Ecto neural progenitor cell (in vitro differentiated cells): ENCODE results near the gene HYAL2.
A peak's percentile ranks its signal among the peaks of the same experiment; 100 is the strongest.
"Not testable (repeated sequence)": the region's sequence is repeated elsewhere in the genome, so short reads cannot be mapped to it uniquely, and the experiment has no call there.

ENCODE experiments used
- DNase-seq: peaks from one replicate; pipeline ENCODE4 v3.0.0-alpha.2; 2018; ENCODE audit warnings: low spot score

The HYAL2 gene

DNA sequence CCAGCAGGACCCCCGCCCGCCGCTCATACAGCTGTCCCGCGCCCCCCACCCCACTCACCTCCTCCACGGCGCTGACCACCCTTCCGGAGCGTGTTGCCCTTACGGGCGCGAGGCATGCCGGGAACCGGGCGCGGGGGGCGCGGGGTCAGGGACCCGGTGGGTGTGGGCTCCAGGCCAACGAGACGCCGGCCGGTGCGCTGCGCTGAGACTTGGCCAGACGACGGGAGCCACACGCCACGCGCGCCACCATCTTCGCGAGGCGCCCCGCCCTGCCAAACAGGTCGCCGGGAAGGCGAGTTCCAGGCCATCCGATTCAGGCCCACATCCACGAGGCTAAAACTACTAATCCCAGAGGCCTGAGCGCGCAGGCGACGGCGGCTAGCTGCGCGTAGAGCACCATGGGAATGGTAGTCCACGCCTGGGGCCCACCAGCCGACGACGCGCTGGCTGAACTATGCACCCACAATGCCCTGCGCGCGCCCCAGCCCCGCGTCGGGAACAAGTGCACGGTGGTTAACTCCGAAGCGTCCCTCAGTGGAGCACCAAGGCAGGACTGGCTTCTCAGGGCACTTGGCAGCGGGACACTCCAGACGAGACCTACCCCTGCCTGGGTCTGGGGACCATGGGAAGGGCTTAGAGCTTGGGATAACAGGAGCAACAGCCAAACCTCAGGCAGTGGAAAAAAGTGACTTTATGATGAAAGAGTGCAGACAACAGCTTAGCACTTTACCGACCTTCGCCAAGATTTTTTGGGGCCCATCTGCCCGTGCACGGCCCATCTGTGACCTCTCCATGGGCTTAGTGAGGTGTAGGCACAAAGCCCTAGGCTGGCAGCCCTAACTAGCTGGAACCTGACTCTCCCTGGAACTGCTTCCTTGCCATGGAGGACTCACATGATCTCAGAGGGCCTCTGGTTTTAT is 30.1 kb downstream of the HYAL2 start, which contains the start of gene IFRD2:
TSS of gene IFRD2 (minus strand) at position 271 of the 920 bp plus-strand sequence. CDS start at position 116, 155 bp downstream.
- DNase-seq, result peak; percentile 97

DNA sequence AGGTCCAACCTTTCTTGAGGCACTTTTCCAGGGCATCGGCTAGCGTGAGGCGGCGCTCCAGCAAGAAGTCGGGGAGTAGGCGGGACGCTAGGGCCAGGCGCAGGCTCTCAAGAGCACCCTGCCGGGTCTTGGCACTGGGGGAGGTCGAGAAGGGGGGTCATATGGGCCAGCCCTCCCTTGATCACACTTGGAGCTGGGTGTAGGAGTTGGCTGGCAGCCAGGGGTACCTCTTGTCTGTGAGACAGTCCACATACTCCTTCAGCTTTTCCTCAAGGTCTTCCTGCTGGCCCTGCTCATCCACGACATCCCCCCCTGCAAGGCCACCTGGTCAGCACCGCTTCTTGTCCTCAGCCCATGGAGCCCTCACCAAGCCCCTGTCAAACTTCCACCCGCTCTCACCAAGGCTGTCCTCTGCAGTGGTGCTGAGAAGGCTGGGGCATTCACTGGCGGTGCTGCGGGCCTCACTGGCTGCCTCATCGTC is 32.3 kb downstream of the HYAL2 start:
- peak; percentile 44 for DNase-seq

DNA sequence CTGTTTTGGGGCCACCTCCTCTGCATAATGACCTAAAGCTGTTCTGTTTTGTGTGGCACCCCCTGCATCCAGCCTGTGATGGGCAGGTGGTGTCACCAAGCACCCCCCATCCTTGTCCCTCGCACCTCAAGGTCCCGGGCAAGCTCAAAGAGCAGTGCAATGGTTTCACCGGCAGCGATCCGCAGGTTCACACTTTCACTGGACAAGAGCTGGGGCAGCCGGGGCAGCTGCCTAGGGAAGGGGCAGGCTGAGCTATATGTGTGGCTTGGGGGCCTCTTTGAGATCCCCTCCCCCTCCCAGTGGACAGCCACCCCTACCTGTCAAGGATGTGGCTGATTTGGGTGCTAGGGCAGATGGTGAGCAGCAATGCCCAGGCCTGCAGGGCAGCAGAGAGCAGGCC is 33.4 kb downstream of the HYAL2 start:
- DNase-seq, result no peak

DNA sequence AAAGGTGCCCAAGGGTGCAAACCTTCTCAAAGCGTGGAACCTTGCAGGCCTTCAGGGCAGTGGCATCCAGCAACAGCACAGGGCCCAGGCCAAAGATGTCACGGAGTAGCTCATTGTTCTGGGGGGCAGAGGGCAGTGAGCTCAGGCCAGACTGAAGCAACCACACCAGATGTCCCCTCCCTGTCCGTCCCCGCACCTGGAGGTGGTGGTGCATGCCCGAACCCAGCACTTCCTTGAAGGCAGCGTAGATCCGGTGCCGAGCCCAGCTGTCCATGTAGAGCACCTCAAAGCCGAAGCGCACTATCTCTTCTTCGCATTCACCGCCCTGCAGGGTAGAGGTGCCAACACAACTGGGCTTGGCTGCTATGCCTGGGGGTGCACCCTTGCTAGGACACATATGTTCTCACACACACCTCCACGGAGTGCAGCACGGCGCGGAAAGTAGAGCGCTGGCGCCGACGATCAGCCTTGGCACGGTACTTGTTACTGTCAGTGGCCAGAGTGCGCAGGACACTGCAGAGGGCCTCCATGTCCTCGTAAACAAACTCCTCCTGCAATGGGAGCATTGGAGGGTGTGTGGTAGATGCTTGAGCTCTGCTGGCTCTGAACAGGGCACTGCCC is 34.0 kb downstream of the HYAL2 start:
- peak; percentile 18 for DNase-seq

DNA sequence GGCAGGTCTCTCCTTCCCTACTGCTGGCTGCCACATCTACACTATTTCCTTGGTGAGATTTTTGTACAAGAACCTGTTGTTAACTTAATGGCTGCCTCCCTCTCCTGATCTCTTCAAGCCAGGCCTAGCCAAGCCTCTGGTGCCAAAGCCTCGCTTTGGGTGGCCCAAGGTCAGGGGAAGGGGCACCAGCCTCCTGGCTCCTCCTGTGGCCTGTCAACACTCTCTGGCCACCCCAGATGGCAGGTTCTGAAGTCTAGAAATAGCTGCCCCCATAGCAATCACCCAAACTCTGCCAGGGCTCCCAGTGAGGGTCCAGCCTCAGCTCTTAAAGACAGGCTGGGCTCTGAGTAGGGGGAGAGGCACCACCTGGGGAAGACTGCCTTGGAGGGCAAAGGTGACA is 35.3 kb downstream of the HYAL2 start:
- DNase-seq, result peak; percentile 23

DNA sequence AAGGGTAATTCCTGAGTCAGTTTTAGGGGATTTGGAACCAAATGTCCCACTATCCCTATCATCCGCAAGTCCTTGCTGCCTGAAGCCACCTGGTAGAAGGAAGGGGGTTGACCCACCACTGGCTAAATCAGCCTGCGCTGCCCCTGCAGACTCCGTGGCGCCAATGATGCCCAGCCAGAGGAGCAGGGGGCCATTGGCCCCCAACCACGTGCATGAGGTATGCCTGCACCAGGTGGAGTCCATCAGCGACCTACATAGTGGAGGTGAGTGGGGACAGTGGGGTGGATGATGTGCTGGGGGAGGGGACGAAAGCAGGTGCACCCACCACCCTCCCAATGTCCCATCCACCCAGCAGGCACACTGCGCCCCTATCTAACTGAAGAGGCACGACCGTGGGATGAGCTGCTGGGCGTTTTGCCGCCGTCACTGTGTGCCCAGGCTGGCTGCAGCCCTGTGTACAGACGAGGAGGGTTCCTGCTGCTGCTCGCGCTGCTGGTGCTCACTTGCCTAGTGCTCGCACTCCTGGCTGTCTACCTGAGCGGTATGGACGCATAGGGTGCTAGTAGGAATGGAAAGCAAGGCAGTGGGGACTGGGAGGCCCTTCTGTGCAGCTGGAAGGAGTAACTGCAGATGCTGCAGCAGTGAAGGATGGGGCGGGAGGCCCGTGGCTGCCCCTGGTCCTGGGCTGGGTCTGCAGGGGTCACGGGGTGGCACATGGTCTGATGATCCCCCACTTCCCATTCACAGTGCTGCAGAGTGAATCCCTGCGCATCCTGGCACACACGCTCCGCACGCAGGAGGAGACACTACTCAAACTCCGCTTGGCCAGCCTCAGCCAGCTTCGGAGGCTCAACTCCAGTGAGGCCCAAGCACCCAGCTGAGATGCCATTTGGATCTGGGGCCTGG is 36.0 kb downstream of the HYAL2 start:
- peak; percentile 29 for DNase-seq

DNA sequence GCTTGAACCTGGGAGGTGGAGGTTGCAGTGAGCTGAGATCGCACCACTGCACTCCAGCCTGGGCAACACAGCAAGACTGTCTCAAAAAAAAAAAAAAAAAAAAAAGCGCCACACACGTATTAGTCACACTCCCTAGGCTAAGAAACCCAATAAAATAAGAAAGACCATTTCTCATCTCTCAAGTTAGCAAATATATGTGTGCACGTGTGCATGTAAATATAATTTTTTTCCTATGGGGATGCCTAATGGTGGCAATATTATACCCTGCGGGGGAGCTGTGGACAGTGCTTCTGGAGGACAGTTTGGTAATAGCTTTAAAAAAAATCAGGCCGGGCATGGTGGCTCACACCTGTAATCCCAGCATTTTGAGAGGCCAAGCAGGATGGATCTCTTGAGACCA is 38.4 kb downstream of the HYAL2 start:
- not testable (repeated sequence) for DNase-seq

DNA sequence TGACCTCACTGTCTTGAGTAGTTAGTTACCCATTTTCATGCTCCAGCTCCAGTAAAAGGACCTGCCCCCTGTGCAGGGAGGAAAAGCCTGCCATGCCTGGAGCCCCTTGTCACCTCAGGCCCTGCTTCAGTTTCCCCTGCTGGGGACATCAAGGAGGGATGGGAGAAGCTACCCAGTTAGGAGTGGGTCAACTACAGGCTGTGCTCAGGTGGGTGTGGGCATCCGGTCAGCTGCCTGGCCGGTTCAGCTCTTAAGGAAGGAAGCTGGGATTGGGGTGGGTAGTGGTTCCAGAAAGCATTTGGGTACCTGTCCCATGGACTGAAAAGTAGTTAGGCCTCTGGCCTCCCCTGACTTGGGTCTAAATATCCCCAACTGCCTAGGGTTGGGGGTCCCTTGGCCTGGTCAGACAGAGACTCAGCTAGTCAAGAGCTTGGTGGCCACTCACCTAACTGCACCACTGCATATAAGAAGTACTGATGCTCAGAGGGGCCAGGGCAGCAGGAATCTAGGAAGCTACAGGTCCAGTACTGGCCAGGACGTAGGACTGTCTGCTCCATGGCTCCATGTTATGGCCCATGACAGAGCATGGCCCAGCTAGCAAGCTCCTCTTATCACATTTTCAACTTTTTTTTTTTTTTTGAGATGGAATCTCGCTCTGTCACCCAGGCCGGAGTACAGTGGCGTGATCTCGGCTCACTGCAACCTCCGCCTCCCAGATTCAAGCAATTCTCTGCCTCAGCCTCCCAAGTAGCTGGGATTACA is 43.1 kb downstream of the HYAL2 start:
- DNase-seq, result no peak

DNA sequence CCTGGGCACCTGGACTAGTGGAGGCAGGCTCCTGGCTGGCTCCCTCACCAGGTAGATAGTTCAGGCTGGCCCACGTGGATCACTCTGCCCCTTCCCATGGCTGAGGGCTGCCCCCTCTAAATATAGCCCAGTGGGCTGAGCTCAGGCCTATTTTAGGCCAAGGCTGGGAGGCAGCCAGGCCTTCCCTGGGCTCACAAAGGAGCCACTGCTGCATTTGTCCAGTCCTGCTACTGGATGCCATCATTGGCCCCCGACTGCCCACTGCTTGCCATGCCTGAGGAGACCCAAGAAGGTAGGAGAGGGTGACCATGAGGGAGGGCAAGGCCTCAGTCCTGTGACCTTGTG is 43.7 kb downstream of the HYAL2 start, which contains the start of gene LSMEM2:
TSS of gene LSMEM2 (plus strand) at position 208 of the 345 bp plus-strand sequence. CDS start at position 235, 27 bp downstream.
- no peak for DNase-seq

DNA sequence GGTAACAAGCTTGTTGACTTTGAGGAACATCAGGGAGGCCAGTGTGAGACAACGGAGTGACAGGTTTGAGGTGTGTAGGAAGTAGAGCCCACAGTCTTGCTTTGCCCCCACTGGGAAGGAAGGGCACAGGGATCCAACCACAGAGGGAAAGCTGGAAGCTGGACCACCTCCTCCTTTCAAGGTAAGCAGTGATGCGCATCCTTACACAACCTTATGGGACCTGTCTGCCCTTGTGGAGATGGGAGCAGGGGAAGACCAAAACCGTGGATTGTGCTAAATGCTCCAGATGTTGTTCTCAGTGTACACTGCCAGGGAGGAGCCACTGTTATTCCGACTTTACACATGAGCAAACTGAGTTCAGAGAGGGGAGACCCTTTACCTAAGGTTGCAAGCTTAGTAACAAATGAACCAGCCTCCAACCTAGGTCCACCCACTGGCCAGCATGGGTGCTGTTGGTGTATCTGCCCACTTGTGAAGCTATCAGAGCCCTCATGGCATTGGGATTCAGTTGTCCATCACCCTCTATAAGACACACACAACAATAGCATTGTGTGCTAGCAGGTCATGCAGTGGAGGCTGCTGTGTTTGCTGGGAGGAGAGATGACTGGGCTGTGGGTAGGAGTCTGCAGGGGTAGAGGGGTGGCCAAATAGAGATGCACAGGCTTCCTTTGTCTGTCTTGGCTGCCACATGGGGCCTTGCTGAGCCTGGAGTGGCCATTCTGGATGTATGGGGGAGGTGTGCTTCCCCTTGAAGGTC is 44.2 kb downstream of the HYAL2 start:
- DNase-seq, result no peak

DNA sequence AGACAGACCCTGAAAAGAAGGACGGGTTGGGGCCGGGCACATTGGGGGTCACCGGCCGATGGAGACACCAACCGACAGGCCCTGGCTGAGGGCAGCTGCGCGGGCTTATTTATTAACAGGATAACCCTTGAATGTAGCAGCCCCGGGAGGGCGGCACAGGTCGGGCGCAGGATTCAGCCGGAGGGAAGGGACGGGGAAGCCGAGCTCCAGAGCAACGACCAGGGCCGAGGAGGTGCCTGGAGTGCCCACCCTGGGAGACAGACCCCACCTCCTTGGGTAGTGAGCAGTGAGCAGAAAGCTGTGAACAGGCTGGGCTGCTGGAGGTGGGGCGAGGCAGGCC is 45.8 kb downstream of the HYAL2 start:
- DNase-seq, result no peak

DNA sequence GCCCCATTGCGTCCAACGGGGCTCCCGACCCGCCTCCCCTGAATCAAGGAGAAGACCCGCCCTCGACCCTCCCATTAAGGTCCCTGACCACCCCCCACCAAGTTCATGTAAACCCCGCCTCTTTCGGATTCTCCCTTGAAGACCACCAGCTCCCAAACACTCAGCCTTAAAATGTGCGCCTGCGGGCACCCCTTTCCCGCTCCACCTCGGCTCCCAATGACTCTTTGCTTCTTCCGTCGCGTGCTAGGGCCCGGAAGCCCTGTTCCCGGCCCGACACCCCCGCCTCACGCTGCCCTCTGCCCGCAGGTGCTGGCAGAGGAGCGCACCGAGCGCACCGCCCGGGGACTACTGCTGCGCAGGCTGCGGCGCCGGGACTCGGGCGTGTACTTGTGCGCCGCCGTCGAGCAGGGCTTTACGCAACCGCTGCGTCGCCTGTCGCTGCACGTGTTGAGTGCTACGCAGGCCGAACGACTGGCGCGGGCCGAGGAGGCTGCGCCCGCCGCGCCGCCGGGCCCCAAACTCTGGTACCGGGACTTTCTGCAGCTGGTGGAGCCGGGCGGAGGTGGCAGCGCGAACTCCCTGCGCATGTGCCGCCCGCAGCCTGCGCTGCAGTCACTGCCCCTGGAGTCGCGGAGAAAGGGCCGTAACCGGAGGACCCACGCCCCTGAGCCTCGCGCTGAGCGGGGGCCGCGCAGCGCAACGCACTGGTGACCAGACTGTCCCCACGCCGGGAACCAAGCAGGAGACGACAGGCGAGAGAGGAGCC is 46.4 kb downstream of the HYAL2 start:
- DNase-seq, result no peak

DNA sequence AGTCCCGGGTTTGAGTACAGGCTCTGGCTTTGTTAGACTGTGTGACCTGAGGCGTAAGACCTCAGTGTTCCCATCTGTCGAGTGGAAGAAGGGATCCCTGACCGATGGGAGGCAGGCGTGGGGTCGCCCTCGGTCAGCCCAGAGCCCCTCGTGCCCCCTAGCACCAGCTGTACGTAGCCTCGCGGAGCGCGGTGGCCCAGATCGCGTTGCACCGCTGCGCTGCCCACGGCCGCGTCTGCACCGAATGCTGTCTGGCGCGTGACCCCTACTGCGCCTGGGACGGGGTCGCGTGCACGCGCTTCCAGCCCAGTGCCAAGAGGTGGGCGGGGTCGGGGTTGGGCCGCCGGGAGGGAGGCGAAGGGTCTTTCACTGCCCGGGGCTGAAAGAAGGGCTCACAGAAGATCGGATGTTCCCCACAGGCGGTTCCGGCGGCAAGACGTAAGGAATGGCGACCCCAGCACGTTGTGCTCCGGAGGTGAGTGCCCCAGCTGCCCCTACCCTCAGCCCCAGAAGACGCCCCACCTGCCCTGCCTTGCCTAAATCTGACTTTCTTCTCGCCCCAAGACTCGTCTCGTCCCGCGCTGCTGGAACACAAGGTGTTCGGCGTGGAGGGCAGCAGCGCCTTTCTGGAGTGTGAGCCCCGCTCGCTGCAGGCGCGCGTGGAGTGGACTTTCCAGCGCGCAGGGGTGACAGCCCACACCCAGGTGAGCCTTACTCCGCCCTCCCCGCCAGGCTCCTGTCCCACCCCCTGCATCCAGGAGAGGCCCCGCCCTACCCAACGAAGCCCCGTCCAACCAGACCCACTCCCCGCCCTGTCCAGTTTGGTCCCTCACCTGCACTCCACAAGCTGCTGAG is 47.2 kb downstream of the HYAL2 start:
- no peak for DNase-seq

DNA sequence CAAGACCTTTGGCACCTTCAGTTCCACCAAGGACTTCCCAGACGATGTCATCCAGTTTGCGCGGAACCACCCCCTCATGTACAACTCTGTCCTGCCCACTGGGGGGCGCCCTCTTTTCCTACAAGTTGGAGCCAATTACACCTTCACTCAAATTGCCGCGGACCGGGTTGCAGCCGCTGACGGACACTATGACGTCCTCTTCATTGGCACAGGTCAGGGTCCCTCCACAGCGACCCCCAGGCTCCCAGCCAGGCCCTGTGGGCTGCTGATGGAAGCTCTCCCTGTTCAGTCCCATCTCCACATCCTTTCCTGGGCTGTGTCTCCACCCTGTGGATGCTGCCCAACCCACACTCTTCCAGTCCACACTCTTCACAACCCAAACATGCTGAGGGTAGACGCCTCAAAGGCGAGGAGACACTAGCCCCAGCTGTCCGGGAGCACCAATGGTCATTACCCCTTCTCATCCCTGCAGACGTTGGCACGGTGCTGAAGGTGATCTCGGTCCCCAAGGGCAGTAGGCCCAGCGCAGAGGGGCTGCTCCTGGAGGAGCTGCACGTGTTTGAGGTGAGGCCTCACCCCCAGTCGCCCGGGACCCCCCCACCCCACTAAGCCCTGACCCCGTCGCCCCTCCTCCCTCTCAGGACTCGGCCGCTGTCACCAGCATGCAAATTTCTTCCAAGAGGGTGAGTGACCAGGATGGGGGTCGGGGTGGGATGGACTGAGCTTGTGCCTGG is 48.0 kb downstream of the HYAL2 start:
- DNase-seq, result peak; percentile 84

DNA sequence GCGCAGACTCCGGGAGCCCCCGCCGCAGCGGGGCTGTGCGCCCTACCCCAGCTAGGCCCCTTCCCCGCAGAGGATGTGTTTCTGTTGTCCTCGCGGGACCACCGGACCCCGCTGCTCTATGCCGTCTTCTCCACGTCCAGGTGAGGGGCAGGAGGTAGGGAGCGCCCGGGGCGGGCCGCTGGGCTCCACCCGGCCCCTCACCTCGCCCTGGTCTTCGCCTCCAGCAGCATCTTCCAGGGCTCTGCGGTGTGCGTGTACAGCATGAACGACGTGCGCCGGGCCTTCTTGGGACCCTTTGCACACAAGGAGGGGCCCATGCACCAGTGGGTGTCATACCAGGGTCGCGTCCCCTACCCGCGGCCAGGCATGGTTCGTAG is 48.9 kb downstream of the HYAL2 start:
- no peak for DNase-seq

DNA sequence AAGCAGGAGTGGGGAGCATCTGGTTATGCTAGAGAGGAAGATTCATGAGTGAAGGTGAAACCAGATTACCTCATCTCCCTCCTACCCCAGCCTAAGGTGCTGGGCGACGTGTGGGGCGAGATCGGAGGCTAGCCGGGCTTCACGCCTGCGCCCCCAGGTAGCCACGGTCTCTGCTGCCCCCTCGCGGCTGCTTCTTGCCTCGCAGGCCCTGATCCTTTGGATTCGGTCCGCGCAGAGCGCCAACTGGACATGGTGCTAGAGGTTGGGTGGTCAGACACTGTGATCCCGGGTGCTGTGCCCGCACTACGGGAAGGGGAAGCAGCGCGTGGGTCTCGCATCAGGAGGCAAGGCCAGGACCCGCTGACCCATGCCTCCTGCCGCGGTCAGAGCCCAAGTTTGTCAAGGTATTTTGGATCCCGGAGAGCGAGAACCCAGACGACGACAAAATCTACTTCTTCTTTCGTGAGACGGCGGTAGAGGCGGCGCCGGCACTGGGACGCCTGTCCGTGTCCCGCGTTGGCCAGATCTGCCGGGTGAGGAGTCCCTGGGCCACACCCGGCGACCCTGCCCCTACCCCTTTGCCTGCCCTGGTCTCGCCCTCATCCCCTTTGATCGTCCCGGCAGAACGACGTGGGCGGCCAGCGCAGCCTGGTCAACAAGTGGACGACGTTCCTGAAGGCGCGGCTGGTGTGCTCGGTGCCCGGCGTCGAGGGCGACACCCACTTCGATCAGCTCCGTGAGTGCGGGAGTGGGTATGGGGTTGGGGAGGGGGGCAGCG is 49.4 kb downstream of the HYAL2 start:
- DNase-seq, result peak; percentile 94

DNA sequence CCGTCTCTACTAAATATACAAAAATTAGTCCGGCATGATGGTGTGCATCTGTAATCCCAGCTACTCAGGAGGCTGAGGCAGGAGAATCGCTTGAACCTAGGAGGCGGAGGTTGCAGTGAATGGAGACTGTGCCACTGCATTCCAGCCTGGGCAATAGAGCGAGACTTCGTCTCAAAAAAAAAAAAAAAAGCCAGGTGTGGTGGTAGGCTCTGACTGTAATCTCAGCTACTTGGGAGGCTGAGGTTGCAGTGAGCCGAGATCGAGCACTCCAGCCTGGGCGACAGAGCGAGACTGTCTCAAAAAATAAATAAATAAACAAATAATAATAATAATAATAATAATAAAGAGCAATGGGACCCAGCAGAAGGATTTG is 50.0 kb downstream of the HYAL2 start:
- not testable (repeated sequence) for DNase-seq
